HepG2 (cell line): ENCODE results near the gene RASSF7. TPM values are rescaled to one million over a fixed set of nuclear protein-coding genes. Genes with fewer than 3 reads are reported as not detected.

ENCODE experiments used
- ARHGAP35 ChIP-seq: sonication (generic); formaldehyde crosslinking; IDR thresholded peaks from 2 replicates; pipeline ENCODE4 v1.9.0; 2022; ENCODE audit warnings: mild to moderate bottlenecking, inconsistent platforms, moderate library complexity, missing genetic modification reagents, borderline replicate concordance
- NAIF1 ChIP-seq: sonication (generic); formaldehyde crosslinking; IDR thresholded peaks from 2 replicates; pipeline ENCODE4 v1.5.0; 2020; ENCODE audit warnings: mild to moderate bottlenecking, missing genetic modification reagents, borderline replicate concordance
- POLR2AphosphoS5 ChIP-seq: IDR thresholded peaks from 2 replicates; pipeline ENCODE4 v1.6.1; 2012; ENCODE audit warnings: low read depth, low read length
- PRDM15 ChIP-seq: sonication (generic); formaldehyde crosslinking; IDR thresholded peaks from 2 replicates; pipeline ENCODE4 v1.4.0; 2020; ENCODE audit warnings: missing genetic modification reagents
- SP5 ChIP-seq: IDR thresholded peaks from 2 replicates; pipeline ENCODE4 v1.6.1; 2016; ENCODE audit warnings: low read depth, borderline replicate concordance
- TCF12 ChIP-seq, 2 experiments: fragments of 450-650 bp in 1 of 2; sonication (generic) in 1 of 2; formaldehyde crosslinking in 1 of 2; IDR thresholded peaks; 2 replicates each; pipeline versions ENCODE4 v1.6.1 to v1.8.0; 2017 to 2022; ENCODE audit warnings: antibody characterized with exemption in 1 of 2, mild to moderate bottlenecking in 1 of 2, missing genetic modification reagents in 1 of 2, moderate library complexity in 1 of 2
- ZFP36 ChIP-seq: fragments of 150-350 bp; IDR thresholded peaks from 2 replicates; pipeline ENCODE4 v1.6.1; 2018; ENCODE audit warnings: borderline replicate concordance, low read length, low read depth; ENCODE audit not compliant: partially characterized antibody
- ZNF382 ChIP-seq: sonication (generic); formaldehyde crosslinking; IDR thresholded peaks from 2 replicates; pipeline ENCODE4 v1.5.0; 2020; ENCODE audit warnings: missing genetic modification reagents, mild to moderate bottlenecking, borderline replicate concordance
- ZNF407 ChIP-seq: sonication (generic); formaldehyde crosslinking; IDR thresholded peaks from one replicate; pipeline ENCODE4 v1.5.1; 2020; ENCODE audit warnings: mild to moderate bottlenecking, missing genetic modification reagents; ENCODE audit errors: not compliant biosample characterization
- ZNF513 ChIP-seq: sonication (generic); formaldehyde crosslinking; conservative IDR thresholded peaks from 2 replicates; pipeline ENCODE4 v1.5.0; 2020; ENCODE audit warnings: missing genetic modification reagents
- ZSCAN30 ChIP-seq: sonication (generic); formaldehyde crosslinking; IDR thresholded peaks from 2 replicates; pipeline ENCODE4 v1.5.0; 2020; ENCODE audit warnings: mild to moderate bottlenecking, missing genetic modification reagents
- ZSCAN5A ChIP-seq: sonication (generic); formaldehyde crosslinking; IDR thresholded peaks from 2 replicates; pipeline ENCODE4 v1.8.0; 2022; ENCODE audit warnings: mild to moderate bottlenecking, missing genetic modification reagents, borderline replicate concordance
- polyA plus RNA-seq, 8 experiments: library from polyadenylated mRNA; depleted of rRNA in 3 of 8; stranded (reverse) in 7 of 8; unstranded in 1 of 8; fragments of >200 nt; fragmentation: Illumina TruSeq in 4 of 8; extraction: Trizol in 4 of 8; gene quantifications; 2 replicates each; pipeline versions ENCODE4 v1.2.1 to v1.2.3, GENCODE V29; 2011 to 2016; ENCODE audit warnings: low read depth in 4 of 8, missing spikeins in 1 of 8, mixed read lengths in 1 of 8; ENCODE audit not compliant: insufficient read depth in 1 of 8
- total RNA-seq, 5 experiments: library from RNA; depleted of rRNA; stranded (reverse); fragments of >200 nt; fragmentation: Illumina TruSeq; extraction: Trizol; gene quantifications; 2 replicates each; pipeline ENCODE4 v1.2.3, GENCODE V29; 2016; ENCODE audit warnings: low read depth in 1 of 5

The RASSF7 gene
- total and polyA plus RNA-seq, 2 of the 13 experiments (the other 11 are each of a cell fraction or from before 2014, with no cell fraction given): 20.2 to 28.6 TPM

GRCh38 chr11:568306-569157 is 7.8 kb downstream of the RASSF7 start (continued):
- TF ChIP-seq PRDM15 (CRISPR knock-in tag) (no peak), TCF12 (IDR thresholded peaks at IDR 0.05) (no peak), TCF12 (CRISPR knock-in tag; IDR thresholded peaks at IDR 0.05) (no peak; the same call in 1 of the 2 replicates), NAIF1 (CRISPR knock-in tag) (no peak), ZNF407 (CRISPR knock-in tag) (no peak), ZSCAN5A (CRISPR knock-in tag) (no peak), ZFP36 (no peak), POLR2AphosphoS5 (no peak; the same call in 1 of the 2 replicates), ZNF382 (no peak), ZSCAN30 (CRISPR knock-in tag) (no peak), ARHGAP35 (no peak), SP5 (CRISPR knock-in tag) (0 out of 2 replicates have a peak, but pooled peaks have one; percentile 11), ZNF513 (CRISPR knock-in tag) (no peak)
